ENCODE measurements around the gene PLTP.

GRCh38 chr20:45913116-45913515 lies 1.2 kb upstream of the PLTP start:
- TF ChIP-seq CTCF (conservative IDR thresholded peaks at IDR 0.05; ENCODE audit: low read depth, low read length) (no peak), EZH2 (IDR thresholded peaks at IDR 0.05; ENCODE audit: low read length, unreplicated experiment) (no peak), EZH2phosphoT487 (IDR thresholded peaks at IDR 0.05; ENCODE audit: borderline replicate concordance, low read length) (no peak)

All from PC-3 (cell line).